Measurements from ENCODE around the gene MEF2C. TPM values are rescaled to one million over a fixed set of nuclear protein-coding genes. Genes with fewer than 3 reads are reported as not detected.

MEF2C gene
- total RNA-seq, 1 experiment from 2014 or later, result 13.0 TPM

GRCh38 chr5:88670461-88670860 is 212.5 kb downstream of the MEF2C start:
- BruUV-seq (replicated peaks), result no TSS peak
- Histone ChIP-seq H3K36me3 (ENCODE audit: control insufficient read depth in 1 of 2, insufficient read depth in 2 of 2, low read length in 2 of 2) (no peaks in the 10 kb centered on the region), H3K9me2 (ENCODE audit: insufficient read depth) (no peaks in the 10 kb centered on the region), H3K4me3 (replicated peaks in 1 of 2; ENCODE audit: low read depth in 1 of 2, low read length in 2 of 2) (no peak overlapping the region), H3K79me2 (ENCODE audit: insufficient read depth, low read length) (no peaks in the 10 kb centered on the region), H4K20me1 (ENCODE audit: insufficient read depth) (no peaks in the 10 kb centered on the region), H3K9me3 (ENCODE audit: control insufficient read depth in 1 of 2, insufficient read depth in 1 of 2, low read depth in 1 of 2, low read length in 2 of 2) (no peaks in the 10 kb centered on the region), H3K9ac (ENCODE audit: low read length) (no peak overlapping the region), H3K27me3 (ENCODE audit: insufficient read depth, low read length) (no peaks in the 10 kb centered on the region), H3K4me2 (ENCODE audit: low read length) (no peak overlapping the region), H3K27ac (ENCODE audit: low read depth, low read length) (no peak overlapping the region), H3K4me1 (ENCODE audit: control insufficient read depth in 1 of 2, insufficient read depth in 2 of 2, low read length in 2 of 2) (no peaks in the 10 kb centered on the region), H2AFZ (ENCODE audit: low read depth, low read length, poor library complexity, severe bottlenecking) (no peak overlapping the region)
- RAD21 ChIA-PET (ENCODE audit: low non-redundant PET in 1 of 2, low total read pairs in 2 of 2, uncharacterized antibody in 2 of 2, unreplicated experiment in 2 of 2), result no interaction called here
- POLR2A ChIA-PET, result no interaction called here
- intact Hi-C loops (cut with micrococcal nuclease), result no loop called here
- no peak for ATAC-seq
- CTCF ChIA-PET, result no interaction called here
- DNase-seq (ENCODE audit: low read depth, low spot score), result no peak
- TF ChIP-seq RAD21 (IDR thresholded peaks at IDR 0.05; ENCODE audit: low read depth) (no peak), TCF7L2 (IDR thresholded peaks at IDR 0.05; ENCODE audit: borderline replicate concordance, extremely low read depth, insufficient read depth, insufficient read length) (no peak), CEBPB (IDR thresholded peaks at IDR 0.05; ENCODE audit: low read depth) (no peak), ELF1 (IDR thresholded peaks at IDR 0.05; ENCODE audit: borderline replicate concordance, low read depth) (no peak), ZFX (IDR thresholded peaks at IDR 0.05) (no peak), REST (IDR thresholded peaks at IDR 0.05; ENCODE audit: low read depth) (no peak), EZH2 (IDR thresholded peaks at IDR 0.05) (no peak), ATF3 (IDR thresholded peaks at IDR 0.05) (no peak), ZNF274 (IDR thresholded peaks at IDR 0.05; ENCODE audit: low read depth, low read length) (no peak), EGR1 (IDR thresholded peaks at IDR 0.05; ENCODE audit: low read depth) (no peak), EZH2phosphoT487 (IDR thresholded peaks at IDR 0.05; ENCODE audit: borderline replicate concordance) (no peak)
- TF ChIP-seq, protein P1, sequence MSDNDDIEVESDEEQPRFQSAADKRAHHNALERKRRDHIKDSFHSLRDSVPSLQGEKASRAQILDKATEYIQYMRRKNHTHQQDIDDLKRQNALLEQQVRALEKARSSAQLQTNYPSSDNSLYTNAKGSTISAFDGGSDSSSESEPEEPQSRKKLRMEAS (IDR thresholded peaks at IDR 0.05), result no peak
